Stimulated activated CD4-positive, alpha-beta T cell treated with anti-CD3 and anti-CD28 coated beads, Interleukin-12 subunit alpha, Interleukin-12 subunit beta, amount 100 ng/mL, for 4 hours (primary cell): ENCODE data around the gene CT45A7.
"Not testable (repeated sequence)": the region's sequence is repeated elsewhere in the genome, so short reads cannot be mapped to it uniquely, and the experiment has no call there.

Source experiments
- DNase-seq: peaks from one replicate; pipeline ENCODE4 v3.0.0-alpha.2; 2020

CT45A7 gene

GRCh38 chrX:135837180-135837579, at the start of gene CT45A7:
Gene CT45A7 (minus strand): TSS chrX:135837280. CDS start chrX:135833533, 3,747 bp downstream.
- not testable (repeated sequence) for DNase-seq

- DNase-seq = not testable (repeated sequence)
Observed at GRCh38 chrX:135882741-135883140, 45.7 kb upstream of the CT45A7 start.

- not testable (repeated sequence) for DNase-seq
Observed at GRCh38 chrX:135871712-135872111, 34.6 kb upstream of the CT45A7 start, which contains the start of gene CT45A9. Gene CT45A9 (minus strand): TSS chrX:135871812. CDS start chrX:135868061, 3,751 bp downstream.

- DNase-seq = not testable (repeated sequence)
Observed at GRCh38 chrX:135854438-135854837, 17.4 kb upstream of the CT45A7 start, which contains the start of gene CT45A8. Gene CT45A8 (minus strand): TSS chrX:135854538. CDS start chrX:135850783, 3,755 bp downstream.

- not testable (repeated sequence) for DNase-seq
Observed at GRCh38 chrX:135819912-135820311, 17.2 kb downstream of the CT45A7 start, which contains the start of gene CT45A2. Gene CT45A2 (minus strand): TSS chrX:135820012. CDS start chrX:135816265, 3,747 bp downstream.

- DNase-seq = not testable (repeated sequence)
Observed at GRCh38 chrX:135802687-135803086, 34.4 kb downstream of the CT45A7 start, which contains the start of gene CT45A6. Gene CT45A6 (minus strand): TSS chrX:135802787. CDS start chrX:135798993, 3,794 bp downstream.

- DNase-seq = not testable (repeated sequence)
Observed at GRCh38 chrX:135785403-135785802, 51.7 kb downstream of the CT45A7 start, which contains the start of gene CT45A5. Gene CT45A5 (minus strand): TSS chrX:135785503. CDS start chrX:135781729, 3,774 bp downstream.
